NCI-H1417 treated with DMSO at 0.1 percent for 48 hours (cell line): ENCODE results near the gene TMEM231.
"Not testable (repeated sequence)": the region's sequence is repeated elsewhere in the genome, so short reads cannot be mapped to it uniquely, and the experiment has no call there.

Source experiments
- DNase-seq: peaks from one replicate; lab custom pipeline; 2025; lab: John Stamatoyannopoulos, UW

The TMEM231 gene, protein sequence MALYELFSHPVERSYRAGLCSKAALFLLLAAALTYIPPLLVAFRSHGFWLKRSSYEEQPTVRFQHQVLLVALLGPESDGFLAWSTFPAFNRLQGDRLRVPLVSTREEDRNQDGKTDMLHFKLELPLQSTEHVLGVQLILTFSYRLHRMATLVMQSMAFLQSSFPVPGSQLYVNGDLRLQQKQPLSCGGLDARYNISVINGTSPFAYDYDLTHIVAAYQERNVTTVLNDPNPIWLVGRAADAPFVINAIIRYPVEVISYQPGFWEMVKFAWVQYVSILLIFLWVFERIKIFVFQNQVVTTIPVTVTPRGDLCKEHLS

DNA sequence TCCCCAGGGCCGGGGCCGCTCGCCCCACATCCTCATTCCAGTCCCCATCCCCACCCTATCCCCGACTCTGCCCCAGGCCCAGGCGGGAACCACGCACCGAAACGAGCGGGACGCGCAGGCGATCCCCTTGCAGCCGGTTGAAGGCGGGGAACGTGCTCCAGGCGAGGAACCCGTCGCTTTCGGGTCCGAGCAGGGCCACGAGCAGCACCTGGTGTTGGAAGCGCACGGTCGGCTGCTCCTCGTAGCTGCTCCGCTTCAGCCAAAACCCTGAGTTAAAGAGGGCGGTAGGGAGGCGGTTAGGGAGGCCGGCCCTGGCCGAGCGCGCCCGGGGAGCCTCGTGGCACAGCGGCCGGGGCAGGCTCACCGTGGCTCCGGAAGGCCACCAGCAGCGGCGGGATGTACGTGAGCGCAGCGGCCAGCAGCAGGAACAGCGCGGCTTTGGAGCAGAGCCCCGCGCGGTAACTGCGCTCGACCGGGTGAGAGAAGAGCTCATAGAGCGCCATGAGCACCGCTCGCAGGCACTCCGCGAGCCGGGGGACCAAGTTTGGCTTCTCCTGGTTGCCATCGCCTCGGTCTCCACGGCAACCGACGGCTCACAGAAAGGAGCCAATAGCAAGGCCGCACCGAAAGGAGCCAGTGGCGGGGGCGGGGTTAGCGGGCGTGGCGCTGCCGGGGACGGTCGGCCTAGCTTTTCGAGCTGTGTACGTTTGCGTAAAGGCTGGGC, at the start of gene TMEM231:
Gene TMEM231 (minus strand): TSS at position 546 of the 724 bp plus-strand sequence. CDS start 43 bp downstream, at position 503.
- peak; percentile 62 for DNase-seq

DNA sequence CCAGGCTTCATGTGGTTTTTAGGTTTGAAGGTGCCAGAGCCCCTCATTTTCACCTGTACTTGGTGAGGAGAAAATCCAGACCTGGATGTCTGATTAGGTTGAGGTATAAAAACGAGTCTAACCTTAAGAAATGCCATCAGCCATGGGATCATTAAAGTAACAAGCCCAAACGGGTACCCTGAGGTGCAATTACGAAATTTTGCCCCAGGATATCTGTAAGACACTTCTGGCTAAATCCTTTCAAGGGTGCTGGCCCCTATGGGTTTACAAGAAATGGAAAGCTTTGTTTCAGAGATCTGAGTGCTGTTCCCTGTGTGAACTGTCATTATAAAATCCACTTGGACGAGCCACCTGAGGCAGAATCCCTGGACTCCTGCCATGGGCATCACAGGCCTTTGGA, 47.2 kb upstream of the TMEM231 start:
- DNase-seq: no peak

DNA sequence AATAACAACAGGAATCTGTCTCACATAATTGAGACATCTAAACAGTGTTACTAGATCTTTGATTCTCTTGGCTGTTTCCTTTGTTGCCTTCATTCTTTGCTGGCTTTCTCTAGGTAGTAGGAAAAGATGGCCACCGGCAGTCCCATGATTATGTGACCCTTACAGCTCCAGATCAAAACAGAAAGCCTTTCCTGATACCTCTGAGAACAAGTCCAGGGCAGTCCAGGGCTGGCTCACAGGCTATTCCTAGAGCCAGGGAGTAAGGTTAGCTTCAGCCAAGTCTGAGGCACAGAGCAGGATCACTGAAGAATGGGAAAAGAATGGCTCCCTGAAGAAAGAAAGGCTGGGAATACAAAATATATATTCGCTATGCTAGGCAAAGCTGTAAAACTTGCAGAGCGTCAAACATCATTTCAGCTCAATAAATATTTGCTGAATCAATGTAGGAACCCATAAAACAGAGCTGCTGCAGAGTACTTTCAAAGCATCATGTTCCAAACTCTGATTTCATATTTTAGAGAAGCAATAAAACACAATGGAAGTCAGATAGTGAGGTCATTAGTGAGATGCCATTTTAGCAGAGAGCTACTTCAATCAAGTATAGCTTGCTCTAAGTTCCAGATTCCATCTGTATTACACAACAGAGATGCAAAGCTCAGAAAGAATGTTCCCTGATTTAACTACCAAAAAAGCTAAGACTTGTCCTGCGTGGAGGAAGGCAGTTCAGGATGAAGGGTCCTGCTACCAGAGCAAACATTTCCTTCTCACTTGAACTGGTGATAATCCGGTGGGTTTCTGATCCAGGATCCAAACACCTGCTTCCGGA, 43.6 kb upstream of the TMEM231 start:
- DNase-seq: no peak

DNA sequence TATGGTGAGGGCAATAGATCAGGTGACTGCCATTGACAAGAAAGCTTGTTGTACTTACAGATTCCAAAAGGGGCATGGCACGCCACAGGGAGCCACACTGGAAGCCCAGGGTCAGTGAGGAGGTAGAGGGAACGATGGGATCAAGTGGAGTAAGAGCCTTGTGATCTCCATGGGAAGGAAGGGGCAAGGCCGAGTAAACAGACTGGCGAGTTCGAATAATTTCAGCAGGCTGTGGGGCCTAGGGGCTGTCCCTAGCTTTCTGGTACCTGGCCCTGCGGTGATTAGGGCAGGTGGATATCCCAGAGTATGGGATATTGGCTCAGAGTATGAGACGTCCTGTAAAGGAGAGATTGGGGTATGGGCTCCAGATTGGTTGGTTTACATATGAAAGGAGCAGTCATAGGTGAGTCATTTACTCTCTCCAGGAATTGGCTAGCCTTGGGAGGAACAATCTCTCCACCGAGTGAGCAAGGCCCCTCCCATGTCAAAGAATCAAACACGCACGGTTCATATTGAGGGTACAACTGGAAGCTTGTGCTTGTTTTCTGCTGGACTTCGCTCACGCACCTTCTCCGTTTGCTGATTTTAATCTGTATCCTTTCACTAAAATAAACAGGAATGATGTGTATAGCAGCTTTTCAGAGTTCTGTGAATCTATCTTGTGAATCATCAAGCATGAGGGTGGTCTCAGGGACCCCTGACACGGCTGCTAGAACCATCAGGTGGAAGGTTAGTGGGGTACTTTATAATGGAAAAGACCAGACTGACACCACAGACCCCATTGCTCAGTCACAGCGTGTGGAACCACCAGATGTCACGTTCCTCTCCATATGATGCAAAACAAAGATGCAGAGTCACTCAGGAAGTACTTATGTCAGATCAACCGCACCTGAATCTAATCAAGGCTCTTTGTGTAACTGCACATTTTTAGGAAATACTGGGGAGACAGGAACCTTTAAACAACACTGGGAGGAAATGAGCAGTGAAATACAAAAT, 38.1 kb upstream of the TMEM231 start:
- DNase-seq: peak; percentile 18

DNA sequence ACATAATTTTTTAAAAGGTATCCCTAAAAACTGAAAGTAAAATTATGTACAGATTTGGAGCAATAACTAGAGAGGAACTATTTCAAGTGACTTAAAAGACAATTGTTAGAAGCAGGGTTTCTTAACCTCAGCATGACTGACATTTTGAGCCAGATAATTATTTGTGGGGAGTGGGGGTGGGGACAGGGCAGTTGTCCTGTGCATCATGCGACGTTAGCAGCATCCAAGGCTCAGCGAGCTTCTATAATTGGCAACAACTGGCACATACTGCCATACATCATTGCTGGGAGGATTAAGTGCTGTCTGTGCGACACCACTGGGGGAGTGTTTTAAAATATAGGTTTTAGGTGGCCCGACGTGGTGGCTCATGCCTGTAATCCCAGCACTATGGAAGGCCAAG, 37.3 kb upstream of the TMEM231 start:
- no peak for DNase-seq

DNA sequence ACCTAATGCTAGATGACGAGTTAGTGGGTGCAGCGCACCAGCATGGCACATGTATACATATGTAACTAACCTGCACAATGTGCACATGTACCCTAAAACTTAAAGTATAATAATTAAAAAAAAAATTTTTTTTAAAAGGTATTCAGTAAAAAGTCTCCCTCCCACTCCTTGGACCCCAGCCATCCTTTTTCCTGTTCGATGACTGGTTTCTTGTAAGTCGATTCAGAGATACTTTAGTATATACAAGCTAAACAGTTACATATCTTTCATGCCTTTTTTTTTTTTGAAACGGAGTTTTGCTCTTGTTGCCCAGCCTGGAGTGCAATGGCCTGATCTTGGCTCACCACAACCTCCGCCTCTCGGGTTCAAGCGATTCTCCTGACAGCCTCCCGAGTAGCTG, 35.9 kb upstream of the TMEM231 start:
- not testable (repeated sequence) for DNase-seq

DNA sequence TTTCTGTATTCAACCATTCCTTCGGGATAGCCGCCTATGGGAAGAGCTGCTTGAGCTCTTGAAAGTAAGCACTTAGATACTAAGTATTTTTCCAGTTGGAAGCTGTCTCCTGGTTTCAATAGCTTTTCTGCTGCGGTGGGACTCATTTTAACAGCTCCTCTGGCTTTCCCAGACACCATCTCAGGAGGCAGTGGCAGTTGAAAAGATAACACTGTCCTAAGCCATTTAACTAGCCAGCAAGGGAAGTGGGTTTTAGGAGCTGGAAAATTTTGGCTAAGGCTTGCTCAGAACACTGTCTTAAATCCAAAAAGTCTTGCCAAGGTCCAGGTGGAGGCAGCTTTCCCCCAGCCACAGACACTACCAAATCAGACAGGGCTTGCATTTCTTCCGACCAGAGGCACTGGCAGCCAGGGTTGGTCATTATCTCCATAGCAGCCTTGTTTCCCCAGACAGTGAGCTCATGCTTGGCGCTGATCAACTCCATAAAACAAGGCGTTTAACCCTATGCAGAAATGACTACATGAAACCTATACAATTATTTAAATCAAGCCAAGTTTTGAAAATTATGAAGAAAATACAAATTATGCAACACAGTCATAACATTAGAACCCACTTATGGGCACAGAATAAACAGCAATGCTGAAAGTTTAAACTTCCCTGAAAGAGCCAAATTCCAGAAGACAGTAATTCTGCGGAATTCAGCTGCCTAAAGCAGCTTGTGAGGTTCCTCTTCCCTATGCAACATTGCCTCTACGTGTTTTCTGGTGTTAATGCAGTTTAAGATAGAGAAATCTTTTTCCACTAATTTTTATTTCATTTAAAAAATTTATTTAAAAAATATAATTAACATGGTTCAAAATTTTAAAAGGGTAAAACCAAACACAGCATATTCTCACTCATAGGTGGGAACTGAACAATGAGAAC, 35.1 kb upstream of the TMEM231 start:
- DNase-seq: no peak

DNA sequence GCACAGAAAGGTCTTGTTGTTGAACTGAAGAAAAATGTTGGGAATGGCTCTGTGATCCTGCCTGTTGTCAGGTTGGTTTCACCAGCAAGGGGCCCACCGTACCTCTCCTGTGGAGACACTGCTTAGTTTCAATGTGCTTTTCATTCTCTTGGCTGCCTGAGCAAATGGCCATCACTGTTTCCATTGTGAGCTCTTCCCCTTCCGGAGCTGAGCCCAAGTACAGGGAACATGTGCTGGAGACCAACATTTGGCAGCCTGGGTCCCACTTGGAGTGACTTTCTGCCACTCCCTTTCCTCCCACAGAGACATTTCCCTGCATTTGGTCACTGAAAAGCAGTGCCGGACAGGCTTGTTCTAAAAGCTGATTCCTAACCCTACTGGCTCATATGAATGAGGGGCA, 33.3 kb upstream of the TMEM231 start:
- no peak for DNase-seq

DNA sequence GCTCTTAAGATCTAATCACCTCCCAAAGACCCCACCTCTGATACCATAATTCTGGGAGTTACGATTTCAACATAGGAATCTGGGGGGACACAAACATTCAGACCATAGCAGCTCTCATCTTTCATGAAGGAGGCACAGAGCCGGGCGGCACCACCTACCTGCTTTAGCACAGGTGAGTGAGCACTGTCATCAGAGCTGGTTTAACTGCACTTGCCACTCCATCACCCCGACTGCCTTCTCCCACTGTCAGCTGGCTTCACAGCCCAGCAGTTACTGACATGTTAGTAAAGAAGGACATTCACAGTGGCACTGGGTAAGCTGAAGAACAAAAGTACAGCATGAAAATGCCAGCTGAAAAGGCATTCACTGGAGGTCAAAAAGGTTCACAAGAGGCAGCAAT, 32.7 kb upstream of the TMEM231 start:
- no peak for DNase-seq

DNA sequence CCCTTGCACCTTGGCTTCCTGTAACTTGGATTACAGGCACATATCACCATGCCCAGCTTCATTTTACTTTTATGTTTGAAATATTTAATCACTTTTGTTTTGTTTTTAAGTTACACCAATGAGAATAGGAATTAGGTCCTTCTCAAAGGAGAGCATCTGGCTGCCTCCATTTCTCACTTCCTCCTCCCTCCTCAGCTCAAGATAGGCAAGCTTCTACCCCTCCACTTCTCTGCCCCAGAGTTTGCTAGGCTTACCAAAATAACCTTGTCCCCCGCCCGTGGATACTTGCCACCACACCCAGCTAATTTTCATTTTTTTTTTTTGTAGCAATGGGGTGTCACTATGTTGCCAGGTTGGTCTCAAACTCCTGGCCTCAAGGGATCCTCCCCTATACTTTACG, 28.1 kb upstream of the TMEM231 start:
- DNase-seq: no peak

DNA sequence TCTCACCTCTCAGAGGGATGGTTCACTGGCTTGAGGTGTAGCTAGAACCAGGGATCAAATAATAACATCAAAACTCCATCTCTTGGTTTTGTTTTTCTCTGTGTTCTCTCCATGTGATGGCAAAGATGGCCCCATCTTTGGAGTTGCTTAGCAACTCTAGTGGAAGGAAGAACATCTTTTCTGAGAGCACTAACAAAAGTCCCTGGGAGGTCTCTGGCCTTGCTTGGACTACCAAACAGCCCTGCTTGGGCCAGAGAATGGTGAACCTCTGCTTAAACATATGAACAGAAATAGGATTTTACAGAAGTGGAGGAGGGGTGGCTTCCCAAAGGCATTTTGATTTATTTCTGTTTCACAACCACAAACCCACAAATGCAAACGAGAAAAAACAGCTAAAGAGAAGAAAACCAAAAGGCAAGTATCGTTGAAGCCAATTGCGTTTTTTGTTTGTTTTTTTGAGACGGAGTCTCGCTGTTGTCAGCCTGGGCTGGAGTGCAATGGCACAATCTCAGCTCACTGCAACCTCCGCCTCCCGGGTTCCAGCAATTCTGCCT, 23.3 kb upstream of the TMEM231 start:
- DNase-seq: no peak

DNA sequence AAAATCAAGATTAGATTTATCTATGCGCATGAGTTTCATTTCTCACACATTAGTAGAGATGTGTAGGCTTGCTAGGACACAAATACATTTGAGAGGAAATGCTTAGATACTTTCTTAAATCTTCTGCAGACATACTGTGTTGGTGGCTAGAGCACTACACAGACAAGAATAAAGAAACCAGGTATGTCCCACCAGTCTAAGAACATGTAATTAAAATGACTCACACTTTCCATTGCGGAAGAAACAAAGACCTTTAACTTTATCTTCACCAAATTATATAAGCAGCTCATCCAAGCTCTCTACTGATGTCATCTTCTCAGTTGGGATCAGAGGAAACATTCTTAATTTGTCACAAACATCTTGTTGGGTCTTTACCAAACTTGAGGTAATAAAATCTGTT, 22.7 kb upstream of the TMEM231 start:
- DNase-seq: no peak

DNA sequence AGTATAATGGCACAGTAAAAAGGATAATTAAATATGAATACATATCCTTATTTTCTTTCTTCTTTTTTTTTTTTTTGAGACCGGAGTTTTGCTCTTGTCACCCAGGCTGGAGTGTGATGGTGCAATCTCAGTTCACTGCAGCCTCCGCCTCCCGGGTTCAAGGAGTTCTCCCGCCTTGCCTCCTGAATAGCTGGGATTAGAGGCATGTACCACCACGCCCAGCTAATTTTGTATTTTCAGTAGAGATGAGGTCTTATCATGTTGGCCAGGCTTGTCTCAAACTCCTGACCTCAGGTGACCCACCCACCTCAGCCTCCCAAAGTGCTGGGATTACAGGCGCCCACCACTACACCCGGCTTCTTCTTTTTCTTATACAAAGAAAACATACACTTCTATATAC, 22.2 kb upstream of the TMEM231 start:
- no peak for DNase-seq

DNA sequence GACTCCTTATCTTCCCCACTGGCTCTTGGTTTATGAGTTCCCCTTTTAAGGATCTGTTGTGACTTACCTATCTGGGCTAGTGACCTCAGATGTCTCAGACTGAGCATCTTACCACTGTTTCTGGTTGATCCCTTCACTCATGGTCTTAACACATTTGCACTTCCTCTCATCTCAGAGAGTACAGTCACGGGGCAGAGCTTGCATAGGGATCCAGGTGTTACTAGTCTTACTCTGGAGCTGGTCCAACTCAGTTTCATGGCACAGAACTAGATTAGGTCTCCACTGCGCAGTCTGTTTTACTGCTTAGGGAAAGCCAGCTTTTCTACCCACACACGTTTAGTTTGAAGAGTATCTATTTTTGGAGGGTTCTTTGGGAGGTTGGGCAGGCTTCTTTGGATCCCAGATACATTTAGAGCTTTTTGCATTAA, 20.3 kb upstream of the TMEM231 start:
- no peak for DNase-seq

DNA sequence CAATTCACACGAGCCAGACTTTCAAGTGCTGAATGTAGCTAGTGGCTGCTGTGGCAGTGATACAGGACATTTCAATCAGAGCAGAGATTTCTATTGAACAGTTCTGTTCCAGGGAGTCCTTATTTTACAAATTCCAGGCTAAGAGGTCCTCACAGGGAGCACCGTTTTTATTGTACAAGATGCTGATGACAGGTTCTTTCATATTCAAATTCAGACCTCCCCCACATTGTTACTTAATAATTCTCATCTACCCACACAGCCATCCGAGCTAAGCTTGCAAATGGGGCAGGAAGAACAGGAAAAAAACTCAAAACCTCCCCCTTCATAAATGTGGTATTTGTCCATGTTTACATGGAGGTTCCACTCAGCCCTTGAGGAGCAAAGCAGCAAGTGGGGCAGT, 19.9 kb upstream of the TMEM231 start:
- DNase-seq: no peak

DNA sequence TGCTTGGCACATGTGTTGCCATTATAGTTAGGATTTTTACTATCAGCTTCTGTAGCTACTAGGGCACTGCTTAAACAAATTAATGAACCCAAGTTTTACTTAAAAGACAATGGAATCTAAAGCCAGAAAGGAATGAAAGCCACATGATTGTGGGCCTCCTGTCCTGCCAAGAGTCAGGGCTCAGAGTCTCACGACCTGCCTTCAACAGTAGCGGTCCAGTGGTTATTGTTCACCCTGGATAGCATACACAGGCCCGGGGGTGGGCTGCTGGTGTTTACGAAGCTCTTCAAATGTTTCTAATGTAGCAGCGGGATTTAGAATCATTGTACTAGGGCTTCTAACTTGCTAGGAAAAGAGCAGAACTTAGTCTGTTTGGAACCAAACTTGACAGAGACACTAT, 17.9 kb upstream of the TMEM231 start:
- DNase-seq: no peak

DNA sequence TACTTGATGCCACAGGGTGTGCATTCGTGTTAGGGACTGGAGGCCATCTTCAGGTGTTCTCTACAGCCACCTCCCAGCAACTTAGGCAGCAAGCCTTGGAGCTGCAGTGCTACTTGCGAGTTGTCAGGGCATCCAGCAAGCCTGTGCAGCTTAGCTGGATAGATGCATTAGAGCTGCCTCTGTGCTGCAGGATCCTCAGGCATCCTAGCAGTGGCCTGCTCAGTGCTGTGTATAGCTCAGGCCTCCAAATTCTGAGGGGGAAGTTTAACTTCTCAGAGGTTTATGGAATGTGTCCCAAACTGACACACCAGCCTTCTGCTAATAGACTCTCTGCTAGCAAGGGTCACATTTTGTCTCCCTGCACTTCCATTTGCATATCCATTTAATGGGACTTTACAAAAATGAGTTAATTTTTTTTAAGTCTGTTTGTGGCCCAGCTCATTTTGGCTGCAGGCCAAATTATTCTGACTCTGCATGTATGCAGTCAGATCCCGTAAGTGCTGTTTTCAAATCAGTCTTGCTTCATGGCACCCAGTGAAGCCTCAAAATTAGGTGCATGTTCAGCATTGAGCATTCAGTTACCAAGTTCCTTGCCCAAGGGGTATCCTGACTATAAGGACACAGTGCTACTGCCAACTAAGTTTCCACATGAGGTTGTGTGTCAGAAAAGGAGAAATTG, 17.0 kb upstream of the TMEM231 start:
- no peak for DNase-seq

DNA sequence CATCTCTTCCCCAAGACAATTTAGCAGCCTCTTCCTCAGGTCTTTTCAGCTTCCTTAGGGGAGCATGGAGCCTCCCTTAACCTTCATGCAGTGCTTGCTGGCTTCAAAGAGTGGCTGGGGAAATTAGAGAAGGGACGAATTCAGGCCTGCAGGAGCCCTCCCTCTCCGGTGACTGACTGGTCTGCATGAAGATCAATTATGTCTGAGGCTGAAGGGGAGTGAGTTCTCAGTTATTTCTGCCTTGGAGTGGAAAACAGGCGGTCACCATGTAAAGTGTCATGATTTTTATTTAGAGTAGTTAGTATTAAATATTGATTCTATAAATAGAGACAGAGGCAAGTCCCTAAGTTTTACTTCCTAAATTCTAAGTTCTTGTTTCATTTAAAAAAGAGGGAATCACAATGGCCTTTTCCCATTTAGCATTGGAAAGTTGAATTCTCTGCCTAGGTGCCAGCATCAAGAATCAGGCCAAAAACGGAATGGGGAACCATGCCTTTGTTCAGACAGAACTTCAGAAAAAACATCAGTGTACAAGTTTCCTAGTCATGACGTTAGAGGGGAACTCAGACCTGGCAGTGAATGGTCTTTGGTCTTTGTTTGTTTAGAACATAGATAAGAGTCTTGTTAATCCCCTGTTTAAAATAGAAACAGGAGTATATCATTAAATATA, 14.5 kb upstream of the TMEM231 start:
- no peak for DNase-seq

DNA sequence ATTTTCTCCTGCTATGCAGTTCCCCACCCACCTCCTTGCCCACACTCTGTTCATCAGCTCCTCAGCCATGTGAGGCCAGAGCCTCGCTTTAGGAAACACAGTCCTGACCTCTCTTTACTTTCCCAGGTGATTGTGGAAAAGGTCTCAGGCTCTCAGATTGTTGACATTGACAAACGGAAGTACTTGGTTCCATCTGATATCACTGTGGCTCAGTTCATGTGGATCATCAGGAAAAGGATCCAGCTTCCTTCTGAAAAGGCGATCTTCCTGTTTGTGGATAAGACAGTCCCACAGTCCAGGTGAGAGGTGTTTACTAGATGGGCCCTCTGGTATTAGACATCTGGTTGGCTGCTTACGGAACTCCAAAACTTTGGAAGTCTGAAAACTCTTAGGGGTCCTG, 11.9 kb upstream of the TMEM231 start:
- DNase-seq: no peak
